ENCODE results near the gene ZNF628. TPM values are rescaled to one million over a fixed set of nuclear protein-coding genes. Genes with fewer than 3 reads are reported as not detected.

The ZNF628 gene
- total and polyA plus RNA-seq, 2 donors, result 0.79 to 11.9 TPM

DNA sequence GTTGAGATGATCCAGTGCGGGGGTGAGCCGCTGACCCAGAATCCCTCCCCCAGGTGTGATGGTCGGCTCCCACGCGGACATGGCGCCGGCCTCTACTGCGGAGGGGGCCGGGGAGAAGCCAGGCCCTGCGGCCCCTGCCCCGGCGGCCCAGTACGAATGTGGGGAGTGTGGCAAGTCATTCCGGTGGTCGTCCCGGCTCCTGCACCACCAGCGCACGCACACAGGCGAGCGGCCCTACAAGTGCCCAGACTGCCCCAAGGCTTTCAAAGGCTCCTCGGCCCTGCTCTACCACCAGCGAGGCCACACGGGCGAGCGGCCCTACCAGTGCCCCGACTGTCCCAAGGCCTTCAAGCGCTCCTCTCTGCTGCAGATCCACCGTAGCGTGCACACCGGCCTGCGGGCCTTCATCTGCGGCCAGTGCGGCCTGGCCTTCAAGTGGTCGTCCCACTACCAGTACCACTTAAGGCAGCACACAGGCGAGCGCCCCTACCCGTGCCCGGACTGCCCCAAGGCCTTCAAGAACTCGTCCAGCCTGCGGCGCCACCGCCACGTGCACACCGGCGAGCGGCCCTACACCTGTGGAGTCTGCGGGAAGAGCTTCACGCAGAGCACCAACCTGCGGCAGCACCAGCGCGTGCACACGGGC lies 4.9 kb downstream of the ZNF628 start:
- Histone ChIP-seq H3K27ac (ENCODE audit: low read depth) (no peak overlapping the region), H3K4me1 (ENCODE audit: insufficient read depth) (no peaks in the 10 kb centered on the region), H3K36me3 (ENCODE audit: insufficient read depth) (no peaks in the 10 kb centered on the region), H3K4me3 (ENCODE audit: low read depth, low read length) (no peak overlapping the region)
- DNase-seq (ENCODE audit: extremely low spot score), result no peak
- 93% methylated on average over 52 of the region's 52 CpGs for WGBS

DNA sequence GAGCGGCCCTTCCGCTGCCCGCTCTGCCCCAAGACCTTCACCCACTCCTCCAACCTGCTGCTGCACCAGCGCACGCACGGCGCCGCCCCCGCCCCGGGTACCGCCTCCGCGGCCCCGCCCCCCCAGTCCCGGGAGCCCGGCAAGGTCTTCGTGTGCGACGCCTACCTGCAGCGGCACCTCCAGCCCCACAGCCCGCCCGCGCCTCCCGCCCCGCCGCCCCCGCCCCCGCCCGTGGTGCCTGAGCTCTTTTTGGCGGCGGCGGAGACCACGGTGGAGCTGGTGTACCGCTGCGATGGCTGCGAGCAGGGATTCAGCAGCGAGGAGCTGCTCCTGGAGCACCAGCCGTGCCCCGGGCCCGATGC lies 5.4 kb downstream of the ZNF628 start:
- Histone ChIP-seq H3K4me1 (ENCODE audit: insufficient read depth) (no peaks in the 10 kb centered on the region), H3K4me3 (ENCODE audit: low read depth, low read length) (no peak overlapping the region), H3K27ac (ENCODE audit: low read depth) (no peak overlapping the region), H3K36me3 (ENCODE audit: insufficient read depth) (no peaks in the 10 kb centered on the region)
- WGBS, result 71% methylated on average over 40 of the region's 40 CpGs
- DNase-seq (ENCODE audit: extremely low spot score), result no peak

DNA sequence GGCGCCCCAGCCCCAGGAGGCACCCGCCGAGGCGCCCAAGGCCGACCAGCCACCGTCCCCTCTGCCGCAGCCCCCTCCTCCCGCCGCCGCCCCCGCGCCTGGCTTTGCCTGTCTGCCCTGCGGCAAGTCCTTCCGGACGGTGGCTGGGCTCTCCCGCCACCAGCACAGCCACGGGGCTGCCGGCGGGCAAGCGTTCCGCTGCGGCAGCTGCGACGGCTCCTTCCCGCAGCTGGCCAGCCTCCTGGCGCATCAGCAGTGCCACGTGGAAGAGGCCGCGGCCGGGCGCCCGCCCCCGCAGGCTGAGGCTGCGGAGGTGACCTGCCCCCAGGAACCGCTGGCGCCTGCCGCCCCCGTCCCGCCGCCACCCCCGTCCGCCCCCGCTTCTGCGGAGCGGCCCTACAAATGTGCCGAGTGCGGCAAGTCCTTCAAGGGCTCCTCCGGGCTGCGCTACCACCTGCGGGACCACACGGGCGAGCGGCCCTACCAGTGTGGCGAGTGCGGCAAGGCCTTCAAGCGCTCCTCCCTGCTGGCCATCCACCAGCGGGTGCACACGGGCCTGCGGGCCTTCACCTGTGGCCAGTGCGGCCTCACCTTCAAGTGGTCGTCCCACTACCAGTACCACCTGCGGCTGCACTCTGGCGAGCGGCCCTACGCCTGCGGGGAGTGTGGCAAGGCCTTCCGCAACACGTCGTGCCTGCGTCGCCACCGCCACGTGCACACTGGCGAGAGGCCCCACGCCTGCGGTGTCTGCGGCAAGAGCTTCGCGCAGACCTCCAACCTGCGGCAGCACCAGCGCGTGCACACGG lies 5.9 kb downstream of the ZNF628 start:
- 89% methylated on average over 83 of the region's 83 CpGs for WGBS
- Histone ChIP-seq H3K4me3 (ENCODE audit: low read depth, low read length) (no peak overlapping the region), H3K36me3 (ENCODE audit: insufficient read depth) (no peaks in the 10 kb centered on the region), H3K27ac (ENCODE audit: low read depth) (no peak overlapping the region), H3K4me1 (ENCODE audit: insufficient read depth) (no peaks in the 10 kb centered on the region)
- no peak for DNase-seq (ENCODE audit: extremely low spot score)

DNA sequence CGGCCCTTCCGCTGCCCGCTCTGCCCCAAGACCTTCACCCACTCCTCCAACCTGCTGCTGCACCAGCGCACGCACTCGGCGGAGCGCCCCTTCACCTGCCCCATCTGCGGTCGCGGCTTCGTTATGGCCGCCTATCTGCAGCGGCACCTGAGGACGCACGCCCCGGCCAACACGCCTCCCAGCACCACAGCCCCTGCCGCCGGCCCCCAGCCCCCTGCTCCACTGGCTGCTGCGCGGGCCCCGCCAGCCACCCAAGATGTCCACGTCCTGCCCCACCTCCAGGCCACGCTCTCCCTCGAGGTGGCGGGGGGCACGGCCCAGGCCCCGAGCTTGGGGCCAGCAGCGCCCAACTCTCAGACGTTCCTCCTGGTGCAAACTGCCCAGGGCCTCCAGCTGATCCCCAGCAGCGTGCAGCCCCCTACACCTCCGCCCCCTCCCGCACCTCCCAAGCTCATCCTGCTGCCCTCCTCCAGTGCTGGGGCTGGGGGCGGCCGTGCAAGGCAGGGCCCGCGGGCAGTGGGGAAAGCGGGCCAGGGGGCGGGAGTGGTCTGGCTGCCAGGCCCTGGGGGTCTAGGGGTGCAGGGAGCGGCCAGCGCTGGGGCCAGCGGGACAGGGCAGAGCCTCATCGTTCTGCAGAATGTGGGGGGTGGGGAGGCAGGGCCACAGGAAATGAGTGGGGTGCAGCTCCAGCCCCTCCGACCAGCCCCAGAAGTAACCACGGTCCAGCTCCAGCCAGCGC lies 6.7 kb downstream of the ZNF628 start:
- H3K27ac ChIP-seq (ENCODE audit: low read depth), result no peak overlapping the region
- 92% methylated on average over 47 of the region's 47 CpGs for WGBS
- no peak overlapping the region for H3K4me3 ChIP-seq (ENCODE audit: low read depth, low read length)
- no peak for DNase-seq (ENCODE audit: extremely low spot score)
- no peaks in the 10 kb centered on the region for H3K4me1 ChIP-seq (ENCODE audit: insufficient read depth)
- H3K36me3 ChIP-seq (ENCODE audit: insufficient read depth), result no peaks in the 10 kb centered on the region

DNA sequence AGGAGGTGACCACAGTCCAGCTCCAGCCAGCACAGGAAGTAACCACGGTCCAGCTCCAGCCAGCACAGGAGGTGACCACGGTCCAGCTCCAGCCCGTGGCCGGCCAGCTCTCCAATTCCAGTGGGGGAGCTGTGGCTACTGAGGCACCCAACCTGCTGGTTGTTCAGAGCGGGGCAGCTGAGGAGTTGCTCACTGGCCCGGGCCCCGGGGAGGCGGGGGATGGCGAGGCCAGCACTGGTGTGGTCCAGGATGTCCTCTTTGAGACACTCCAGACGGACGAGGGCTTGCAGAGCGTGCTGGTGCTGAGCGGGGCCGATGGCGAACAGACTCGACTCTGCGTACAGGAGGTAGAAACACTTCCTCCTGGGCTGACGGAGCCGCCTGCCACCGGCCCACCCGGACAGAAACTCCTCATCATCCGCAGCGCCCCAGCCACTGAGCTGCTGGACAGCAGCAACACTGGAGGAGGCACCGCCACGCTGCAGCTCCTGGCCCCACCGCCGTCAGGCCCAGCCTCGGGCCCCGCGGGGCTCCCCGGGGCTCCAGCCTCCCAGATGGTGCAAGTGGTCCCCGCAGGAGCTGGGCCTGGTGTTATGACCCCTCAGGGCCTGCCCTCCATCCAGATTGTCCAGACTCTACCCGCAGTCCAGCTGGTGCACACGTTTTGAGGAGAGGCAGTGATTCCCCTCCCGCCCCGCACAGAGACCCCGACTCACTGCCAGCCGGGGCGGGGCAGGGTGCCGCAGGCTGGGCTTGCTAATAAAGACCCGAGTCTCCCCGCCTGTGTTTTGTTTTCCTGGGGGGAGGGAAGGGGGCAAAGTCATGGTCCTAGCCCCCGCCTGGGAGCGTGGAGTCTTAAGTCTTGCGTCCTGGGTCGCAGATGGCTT lies 7.5 kb downstream of the ZNF628 start:
- no peak for DNase-seq (ENCODE audit: extremely low spot score)
- Histone ChIP-seq H3K4me1 (ENCODE audit: insufficient read depth) (no peaks in the 10 kb centered on the region), H3K36me3 (ENCODE audit: insufficient read depth) (no peaks in the 10 kb centered on the region), H3K27ac (ENCODE audit: low read depth) (no peak overlapping the region), H3K4me3 (ENCODE audit: low read depth, low read length) (peak overlapping the region; percentile 57)
- WGBS, result 76% methylated on average over 46 of the region's 46 CpGs

DNA sequence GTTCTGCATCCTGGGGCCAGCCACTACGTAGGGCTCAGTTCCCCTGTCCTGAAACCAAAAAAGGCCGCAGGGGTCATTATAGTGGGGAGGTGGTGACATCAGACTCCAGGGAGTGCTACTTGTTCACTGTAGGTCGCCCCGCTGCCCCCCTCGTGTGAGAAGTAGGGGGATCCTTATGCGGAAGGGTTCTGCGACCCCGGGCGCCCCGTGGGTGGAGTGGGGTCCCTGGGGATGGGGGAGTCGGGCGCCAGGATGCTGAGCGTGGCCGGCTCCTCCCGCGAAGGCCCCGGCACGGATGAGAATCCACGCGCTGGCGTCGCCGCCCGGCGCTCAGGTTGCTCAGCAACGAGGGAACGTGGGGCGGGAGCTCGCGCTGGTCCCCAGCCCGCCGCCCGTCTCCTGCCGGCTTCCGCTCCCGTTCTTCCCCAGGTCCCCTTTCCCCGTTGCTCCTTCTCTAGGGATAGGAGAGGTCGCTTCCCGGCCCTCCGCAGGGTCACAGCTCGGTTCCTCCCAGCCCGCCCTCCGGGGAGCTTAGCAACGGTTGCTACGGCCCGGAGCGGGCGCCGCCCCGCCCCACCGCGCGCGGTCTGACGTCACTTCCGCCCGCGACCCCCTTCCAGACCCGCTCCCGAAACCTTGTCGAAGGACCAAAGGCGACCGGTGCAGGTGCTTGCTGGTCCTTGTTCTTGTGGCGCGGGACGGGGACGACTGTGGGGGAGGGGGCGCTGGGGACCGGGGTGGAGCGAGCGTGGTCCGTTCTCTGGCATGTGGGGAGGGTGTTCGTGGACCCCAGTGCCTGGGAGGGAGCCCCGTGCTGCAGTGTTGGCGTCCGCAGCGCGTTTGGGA lies 8.4 kb downstream of the ZNF628 start, which contains the start of gene NAT14:
Gene NAT14, plus strand, starts transcription at position 596 of the 846 bp plus-strand sequence. CDS start 521 bp downstream, outside the sequence.
- Histone ChIP-seq H3K27ac (ENCODE audit: low read depth) (peak within 1 kb of the TSS; percentile 63), H3K4me1 (ENCODE audit: insufficient read depth) (no peaks in the 10 kb centered on the region), H3K4me3 (ENCODE audit: low read depth, low read length) (peak within 1 kb of the TSS; percentile 57), H3K36me3 (ENCODE audit: insufficient read depth) (no peaks in the 10 kb centered on the region)
- 2% methylated on average over 78 of the region's 78 CpGs for WGBS
- DNase-seq (ENCODE audit: extremely low spot score), result no peak

DNA sequence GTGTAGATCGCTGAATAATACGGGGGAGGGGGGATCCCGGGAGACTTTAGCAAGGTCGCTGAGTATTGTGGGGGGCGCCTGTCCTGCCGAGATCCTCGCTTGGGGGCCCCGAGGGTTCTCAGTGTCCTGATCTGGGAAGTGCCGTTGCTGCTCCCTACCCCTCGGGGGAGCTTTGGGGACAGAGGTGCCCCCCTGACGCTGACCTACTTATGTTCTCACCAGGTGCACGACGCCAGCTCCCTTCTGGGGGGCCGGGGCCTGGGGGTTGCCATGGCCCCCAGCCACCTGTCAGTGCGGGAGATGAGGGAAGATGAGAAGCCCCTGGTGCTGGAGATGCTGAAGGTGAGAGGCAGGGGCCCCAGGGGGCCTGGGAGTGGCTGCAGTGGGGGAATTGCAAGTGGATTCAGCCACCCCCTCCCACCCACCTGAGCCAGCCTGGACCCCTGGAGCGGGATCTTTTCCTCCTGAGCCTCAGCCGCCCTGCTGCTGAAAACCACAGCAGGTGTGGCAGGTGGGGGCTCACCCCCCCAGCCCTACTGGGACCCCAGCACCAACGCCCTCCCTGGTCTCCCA lies 9.1 kb downstream of the ZNF628 start:
- WGBS, result 25% methylated on average over 18 of the region's 18 CpGs
- H3K4me1 ChIP-seq (ENCODE audit: insufficient read depth), result no peaks in the 10 kb centered on the region
- H3K36me3 ChIP-seq (ENCODE audit: insufficient read depth), result no peaks in the 10 kb centered on the region
- H3K27ac ChIP-seq (ENCODE audit: low read depth), result peak overlapping the region; percentile 35
- no peak for DNase-seq (ENCODE audit: extremely low spot score)
- peak overlapping the region; percentile 57 for H3K4me3 ChIP-seq (ENCODE audit: low read depth, low read length)

DNA sequence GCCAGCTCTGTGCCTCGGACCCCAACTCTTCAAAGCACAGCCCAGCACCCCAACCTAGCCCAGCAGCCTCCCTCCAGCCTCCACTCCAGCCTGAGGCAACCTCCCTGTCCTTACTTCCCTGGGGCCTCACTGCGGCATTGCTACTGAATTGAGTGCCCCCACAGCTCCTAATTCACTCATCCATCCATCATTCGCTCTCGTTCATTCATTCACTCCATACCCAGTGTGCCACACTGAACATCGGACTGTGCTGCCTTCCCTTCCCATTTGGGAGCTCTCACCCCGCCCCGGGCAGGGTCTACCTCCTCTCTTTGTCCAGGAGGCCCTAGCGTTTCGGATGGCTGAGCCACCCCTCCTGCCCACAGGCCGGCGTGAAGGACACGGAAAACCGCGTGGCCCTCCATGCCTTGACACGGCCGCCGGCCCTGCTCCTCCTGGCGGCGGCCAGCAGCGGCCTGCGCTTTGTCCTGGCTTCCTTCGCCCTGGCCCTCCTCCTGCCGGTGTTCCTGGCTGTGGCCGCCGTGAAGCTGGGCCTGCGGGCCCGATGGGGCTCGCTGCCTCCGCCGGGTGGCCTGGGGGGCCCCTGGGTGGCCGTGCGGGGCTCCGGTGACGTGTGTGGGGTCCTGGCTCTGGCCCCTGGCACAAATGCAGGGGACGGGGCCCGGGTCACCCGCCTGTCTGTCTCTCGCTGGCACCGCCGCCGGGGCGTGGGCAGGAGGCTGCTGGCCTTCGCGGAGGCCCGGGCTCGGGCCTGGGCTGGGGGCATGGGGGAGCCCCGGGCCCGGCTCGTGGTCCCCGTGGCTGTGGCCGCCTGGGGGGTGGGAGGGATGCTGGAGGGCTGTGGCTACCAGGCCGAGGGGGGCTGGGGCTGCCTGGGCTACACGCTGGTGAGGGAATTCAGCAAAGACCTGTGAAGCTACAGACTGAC lies 9.9 kb downstream of the ZNF628 start:
- 78% methylated on average over 53 of the region's 53 CpGs for WGBS
- DNase-seq (ENCODE audit: extremely low spot score), result no peak
- H3K4me1 ChIP-seq (ENCODE audit: insufficient read depth), result no peaks in the 10 kb centered on the region
- H3K4me3 ChIP-seq (ENCODE audit: low read depth, low read length), result no peak overlapping the region
- no peaks in the 10 kb centered on the region for H3K36me3 ChIP-seq (ENCODE audit: insufficient read depth)
- H3K27ac ChIP-seq (ENCODE audit: low read depth), result no peak overlapping the region

DNA sequence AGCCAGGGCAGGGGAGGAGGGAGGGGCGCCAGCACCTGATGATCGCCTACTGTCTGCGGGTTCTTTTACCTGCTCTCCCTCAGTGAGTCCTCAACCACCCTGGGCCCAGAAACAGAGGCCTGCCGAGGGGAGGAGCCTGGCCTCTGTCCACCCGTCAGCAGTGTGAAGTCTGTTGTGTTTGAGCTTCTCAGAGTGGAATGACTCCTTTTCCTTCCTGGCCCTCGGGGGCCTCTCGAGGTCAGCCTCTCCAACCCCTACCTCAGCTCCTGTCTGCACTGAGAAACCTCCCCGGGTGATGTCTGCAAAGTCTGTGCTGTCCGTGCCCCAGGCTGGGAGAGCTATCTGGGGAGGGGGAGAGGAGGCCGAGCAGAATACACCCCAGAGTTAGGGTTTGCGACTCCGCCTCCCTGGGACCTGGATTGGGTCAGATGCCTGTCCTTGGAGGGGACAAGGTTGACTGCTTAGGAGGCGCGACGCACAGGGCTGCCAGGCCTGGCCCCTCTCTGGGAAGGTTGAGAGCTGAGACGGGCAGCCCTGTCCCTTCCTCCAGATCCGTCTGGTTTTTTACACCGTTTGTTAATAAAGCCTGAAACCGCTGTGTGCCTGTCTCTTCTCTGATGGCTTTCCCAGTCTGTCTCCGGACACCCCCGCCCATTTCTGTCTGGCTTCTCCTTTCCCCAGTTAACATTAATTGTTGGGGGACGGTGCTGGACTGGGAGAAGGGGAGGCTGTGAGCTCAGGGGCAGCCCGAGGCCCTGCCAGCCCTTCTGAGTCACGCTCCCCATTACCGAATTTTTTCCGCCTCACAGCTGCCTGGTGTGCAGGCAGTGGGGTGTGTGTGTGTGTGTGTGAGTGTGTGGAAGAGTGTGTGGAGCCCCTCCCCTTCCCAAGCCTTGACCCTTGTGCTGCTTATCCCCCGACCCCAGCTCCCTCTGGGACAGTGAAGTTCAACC lies 10.8 kb downstream of the ZNF628 start:
- WGBS, result 21% methylated on average over 27 of the region's 27 CpGs
- Histone ChIP-seq H3K36me3 (ENCODE audit: insufficient read depth) (no peaks in the 10 kb centered on the region), H3K27ac (ENCODE audit: low read depth) (peak overlapping the region; percentile 69), H3K4me1 (ENCODE audit: insufficient read depth) (no peaks in the 10 kb centered on the region), H3K4me3 (ENCODE audit: low read depth, low read length) (no peak overlapping the region)
- DNase-seq (ENCODE audit: extremely low spot score), result no peak

DNA sequence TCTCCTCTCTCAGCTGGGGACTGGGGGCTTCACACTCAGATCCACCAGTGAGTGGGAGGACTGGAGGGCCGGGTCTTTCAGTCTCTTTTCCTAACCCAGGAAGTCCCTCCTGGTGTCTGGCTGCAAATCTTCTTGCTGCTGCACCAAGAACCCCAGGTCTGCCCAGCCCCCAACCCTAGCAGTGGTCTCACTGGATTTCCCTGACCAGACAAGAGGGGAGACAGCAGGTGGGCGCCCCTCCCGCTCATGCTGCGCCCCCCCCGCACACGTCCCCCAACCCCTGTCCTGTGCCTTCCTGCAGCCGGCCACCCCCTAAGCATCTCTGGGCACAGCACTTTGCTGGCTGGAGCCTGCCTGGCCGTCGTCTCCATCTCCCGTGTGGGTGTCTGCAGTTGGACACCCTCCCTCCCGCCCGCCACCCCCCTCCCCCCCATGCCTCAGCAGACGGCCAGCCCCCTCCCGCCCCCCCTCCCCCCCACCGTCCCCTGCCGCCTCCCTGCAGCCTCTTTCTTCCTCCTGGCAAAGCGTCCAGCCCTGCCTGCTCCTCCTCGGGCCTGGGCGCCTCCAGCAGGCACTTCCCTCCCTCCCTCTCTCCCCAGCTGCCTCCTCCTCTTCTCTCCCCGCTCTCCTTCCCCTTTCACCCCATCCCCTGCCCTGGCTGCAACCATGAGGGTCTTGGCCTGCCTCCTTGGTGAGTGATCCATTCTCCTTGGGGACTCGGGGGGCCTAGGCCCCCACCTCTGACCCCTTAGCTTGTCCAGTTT lies 11.7 kb downstream of the ZNF628 start, which contains the start of gene SSC5D:
Gene SSC5D, plus strand, starts transcription at position 513 of the 764 bp plus-strand sequence. Its CDS starts 154 bp downstream, at position 667.
- no peak for DNase-seq (ENCODE audit: extremely low spot score)
- Histone ChIP-seq H3K4me3 (ENCODE audit: low read depth, low read length) (no peak within 1 kb of the TSS), H3K4me1 (ENCODE audit: insufficient read depth) (no peaks in the 10 kb centered on the region), H3K36me3 (ENCODE audit: insufficient read depth) (no peaks in the 10 kb centered on the region), H3K27ac (ENCODE audit: low read depth) (peak within 1 kb of the TSS; percentile 69)
- WGBS, result 12% methylated on average over 19 of the region's 21 CpGs
